GM20000 (cell line): ENCODE data around the gene FGD5.

Experiments
- DNase-seq: peaks from one replicate; pipeline ENCODE4 v3.0.0; 2012; ENCODE audit warnings: low spot score
- CTCF ChIP-seq: IDR thresholded peaks from 2 replicates; pipeline ENCODE4 v1.5.1; 2012; ENCODE audit warnings: mild to moderate bottlenecking, control low read depth; ENCODE audit errors: extremely low read depth, missing control alignments

The FGD5 gene

GRCh38 chr3:14820156-14820555, 1.4 kb downstream of the FGD5 start:
- no peak for TF ChIP-seq CTCF
- DNase-seq = no peak

- DNase-seq = no peak
- no peak for TF ChIP-seq CTCF
Measured at GRCh38 chr3:14821151-14821550, 2.4 kb downstream of the FGD5 start.

GRCh38 chr3:14822134-14822533, 3.4 kb downstream of the FGD5 start:
- no peak for TF ChIP-seq CTCF
- no peak for DNase-seq

- no peak for DNase-seq
- no peak for TF ChIP-seq CTCF
Measured at GRCh38 chr3:14822670-14823390, 4.1 kb downstream of the FGD5 start.

GRCh38 chr3:14823393-14823792, 4.6 kb downstream of the FGD5 start:
- no peak for TF ChIP-seq CTCF
- DNase-seq = no peak

GRCh38 chr3:14823910-14824629, 5.3 kb downstream of the FGD5 start:
- TF ChIP-seq CTCF = no peak
- DNase-seq = no peak

GRCh38 chr3:14824646-14825045, 5.9 kb downstream of the FGD5 start:
- no peak for DNase-seq
- TF ChIP-seq CTCF = no peak
